ENCODE measurements around the gene TP53BP2. TPM values are rescaled to one million over a fixed set of nuclear protein-coding genes. Genes with fewer than 3 reads are reported as not detected.

Gene TP53BP2
- total RNA-seq, 4 donors from 2014 or later, result 16.4 to 33.2 (median 29.2) TPM

- intact Hi-C loops (cut with DNase I), result no loop called here
- TF ChIP-seq, protein P1, sequence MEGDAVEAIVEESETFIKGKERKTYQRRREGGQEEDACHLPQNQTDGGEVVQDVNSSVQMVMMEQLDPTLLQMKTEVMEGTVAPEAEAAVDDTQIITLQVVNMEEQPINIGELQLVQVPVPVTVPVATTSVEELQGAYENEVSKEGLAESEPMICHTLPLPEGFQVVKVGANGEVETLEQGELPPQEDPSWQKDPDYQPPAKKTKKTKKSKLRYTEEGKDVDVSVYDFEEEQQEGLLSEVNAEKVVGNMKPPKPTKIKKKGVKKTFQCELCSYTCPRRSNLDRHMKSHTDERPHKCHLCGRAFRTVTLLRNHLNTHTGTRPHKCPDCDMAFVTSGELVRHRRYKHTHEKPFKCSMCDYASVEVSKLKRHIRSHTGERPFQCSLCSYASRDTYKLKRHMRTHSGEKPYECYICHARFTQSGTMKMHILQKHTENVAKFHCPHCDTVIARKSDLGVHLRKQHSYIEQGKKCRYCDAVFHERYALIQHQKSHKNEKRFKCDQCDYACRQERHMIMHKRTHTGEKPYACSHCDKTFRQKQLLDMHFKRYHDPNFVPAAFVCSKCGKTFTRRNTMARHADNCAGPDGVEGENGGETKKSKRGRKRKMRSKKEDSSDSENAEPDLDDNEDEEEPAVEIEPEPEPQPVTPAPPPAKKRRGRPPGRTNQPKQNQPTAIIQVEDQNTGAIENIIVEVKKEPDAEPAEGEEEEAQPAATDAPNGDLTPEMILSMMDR (IDR thresholded peaks at IDR 0.05), result no peak
- TF ChIP-seq POLR2A (IDR thresholded peaks at IDR 0.05), result no peak
- 89 to 95% methylated on average over 7 of the region's 7 CpGs for WGBS, 2 donors
- no peak for DNase-seq
- Histone ChIP-seq H3K27me3 (no peaks in the 10 kb centered on the region), H3K4me3 (no peak overlapping the region), H3K27ac (no peak overlapping the region), H3K36me3 (peaks cover 4 to 99% (median 40%) of the 10 kb centered on the region in 3 donors), H3K4me1 (no peaks in the 10 kb centered on the region), H3K9me3 (no peaks in the 10 kb centered on the region)
Measured at GRCh38 chr1:223803211-223803610, 42.5 kb downstream of the TP53BP2 start.

DNA sequence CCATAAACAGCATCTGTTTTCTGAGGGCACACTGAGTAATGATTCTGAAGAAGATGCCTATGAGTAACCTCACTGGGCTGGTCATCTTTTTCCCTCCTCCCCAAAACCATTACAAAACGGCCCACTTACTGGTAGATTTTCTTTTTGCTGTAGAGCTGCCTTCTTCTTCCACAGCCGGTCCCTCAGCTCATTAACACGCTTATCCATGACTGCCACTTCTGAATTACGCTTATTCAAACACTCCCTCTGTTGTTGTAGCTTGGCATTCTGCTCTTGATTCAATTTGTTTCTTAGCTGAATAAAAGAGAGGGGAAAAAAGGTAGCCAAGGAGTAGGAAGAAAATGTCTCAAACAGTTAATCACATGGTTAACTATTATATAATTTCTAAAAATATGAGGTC, 43.1 kb downstream of the TP53BP2 start:
- no peak for DNase-seq
- WGBS, 2 donors, result 82 to 85% methylated on average over 4 of the region's 4 CpGs
- intact Hi-C loops (cut with DNase I), result no loop called here

GRCh38 chr1:223802032-223802431, 43.7 kb downstream of the TP53BP2 start:
- H3K9me3 ChIP-seq, result no peaks in the 10 kb centered on the region
- no peak for DNase-seq
- peaks cover 4 to 100% (median 48%) of the 10 kb centered on the region in 3 donors for H3K36me3 ChIP-seq
- no peak overlapping the region for H3K4me3 ChIP-seq
- H3K4me1 ChIP-seq, result no peaks in the 10 kb centered on the region
- H3K27me3 ChIP-seq, result no peaks in the 10 kb centered on the region
- no peak overlapping the region for H3K27ac ChIP-seq
- TF ChIP-seq, protein P1 (IDR thresholded peaks at IDR 0.05), result no peak
- no peak for TF ChIP-seq POLR2A (IDR thresholded peaks at IDR 0.05)
- WGBS, 2 donors, result 85 to 95% methylated on average over 7 of the region's 7 CpGs
- intact Hi-C loops (cut with DNase I), result no loop called here

More for the DNA sequence above, 43.1 kb downstream of the TP53BP2 start:
- TF ChIP-seq, protein P1 (IDR thresholded peaks at IDR 0.05), result no peak
- no peak for TF ChIP-seq POLR2A (IDR thresholded peaks at IDR 0.05)
- Histone ChIP-seq H3K36me3 (peaks cover 4 to 99% (median 45%) of the 10 kb centered on the region in 3 donors), H3K27me3 (no peaks in the 10 kb centered on the region), H3K4me3 (no peak overlapping the region), H3K27ac (no peak overlapping the region), H3K9me3 (no peaks in the 10 kb centered on the region), H3K4me1 (no peaks in the 10 kb centered on the region)

DNA sequence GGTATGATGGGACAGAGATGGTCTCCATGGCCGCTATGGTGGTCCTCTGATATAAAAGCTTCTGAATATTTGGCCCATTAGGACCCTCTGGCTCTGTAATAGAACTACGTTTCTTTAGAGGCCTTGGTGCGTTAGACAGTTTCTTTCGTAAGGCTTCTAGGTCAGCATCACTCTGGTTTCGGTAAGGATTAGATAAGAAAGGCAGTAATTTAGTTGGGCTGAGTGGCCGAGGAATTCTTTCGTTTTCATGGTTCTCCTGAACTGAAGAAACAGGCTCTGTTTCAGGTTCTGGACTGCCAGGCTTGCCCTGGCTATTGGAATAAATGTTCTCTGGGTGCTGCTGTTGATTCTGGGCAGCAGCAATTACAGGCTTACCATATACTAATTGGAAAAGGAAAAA, 49.5 kb downstream of the TP53BP2 start:
- no peaks in the 10 kb centered on the region for H3K27me3 ChIP-seq
- no peaks in the 10 kb centered on the region for H3K9me3 ChIP-seq
- H3K36me3 ChIP-seq, result peaks cover 8 to 86% (median 38%) of the 10 kb centered on the region in 3 donors
- no peak for TF ChIP-seq POLR2A (IDR thresholded peaks at IDR 0.05)
- TF ChIP-seq, protein P1 (IDR thresholded peaks at IDR 0.05), result no peak
- H3K4me1 ChIP-seq, result peaks cover 0 to 11% (median 0%) of the 10 kb centered on the region in 3 donors
- no peak overlapping the region for H3K4me3 ChIP-seq
- intact Hi-C loops (cut with DNase I), result no loop called here
- WGBS, 2 donors, result 93 to 98% methylated on average over 7 of the region's 7 CpGs
- no peak for DNase-seq
- no peak overlapping the region for H3K27ac ChIP-seq

DNA sequence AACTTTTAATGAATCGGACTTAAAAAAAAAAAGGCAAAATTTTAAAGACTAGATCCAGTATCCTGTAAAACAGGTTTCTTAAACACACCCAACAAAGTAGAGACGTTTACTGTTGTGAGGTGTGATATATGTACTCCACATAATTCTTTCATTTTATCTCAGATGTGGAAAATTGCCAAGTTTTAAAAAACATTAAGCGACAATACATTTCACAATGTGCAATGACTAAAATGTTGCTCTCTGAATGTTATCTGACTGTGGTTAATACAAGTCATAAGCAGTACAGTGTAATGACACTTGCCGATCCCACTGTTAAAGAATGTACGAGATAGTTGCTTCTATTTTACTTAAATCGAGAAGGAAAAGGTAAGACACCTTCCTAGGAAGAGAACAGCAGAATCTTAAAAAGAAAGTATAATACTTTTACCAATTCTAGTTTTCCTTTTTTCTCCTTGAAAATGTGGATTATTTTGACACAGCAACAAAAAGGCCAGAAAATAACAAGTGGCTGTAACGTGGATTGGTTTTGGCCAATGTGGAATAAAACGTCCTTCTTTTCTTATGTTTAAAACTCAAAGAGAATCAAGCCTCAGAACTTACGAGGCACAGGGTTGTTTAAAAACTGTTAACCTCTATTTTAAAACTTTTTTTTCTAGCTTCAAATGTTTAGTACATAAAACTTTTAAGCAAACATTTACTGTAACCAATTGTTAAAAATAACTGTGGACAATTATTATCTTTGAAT, 51.4 kb downstream of the TP53BP2 start:
- intact Hi-C loops (cut with DNase I), result no loop called here
- H3K4me1 ChIP-seq, result peaks cover 0 to 11% (median 0%) of the 10 kb centered on the region in 3 donors
- no peaks in the 10 kb centered on the region for H3K9me3 ChIP-seq
- peak overlapping the region in 1 of 4 donors; percentile 24 for H3K27ac ChIP-seq
- TF ChIP-seq, protein P1 (IDR thresholded peaks at IDR 0.05), result no peak
- no peak for TF ChIP-seq POLR2A (IDR thresholded peaks at IDR 0.05)
- no peaks in the 10 kb centered on the region for H3K27me3 ChIP-seq
- peaks cover 7 to 84% (median 27%) of the 10 kb centered on the region in 3 donors for H3K36me3 ChIP-seq
- no peak overlapping the region for H3K4me3 ChIP-seq
- DNase-seq, result no peak
- WGBS, 2 donors, result 62 to 71% methylated on average over 9 of the region's 9 CpGs
